Measurements from ENCODE around the gene PRKX.

DNA sequence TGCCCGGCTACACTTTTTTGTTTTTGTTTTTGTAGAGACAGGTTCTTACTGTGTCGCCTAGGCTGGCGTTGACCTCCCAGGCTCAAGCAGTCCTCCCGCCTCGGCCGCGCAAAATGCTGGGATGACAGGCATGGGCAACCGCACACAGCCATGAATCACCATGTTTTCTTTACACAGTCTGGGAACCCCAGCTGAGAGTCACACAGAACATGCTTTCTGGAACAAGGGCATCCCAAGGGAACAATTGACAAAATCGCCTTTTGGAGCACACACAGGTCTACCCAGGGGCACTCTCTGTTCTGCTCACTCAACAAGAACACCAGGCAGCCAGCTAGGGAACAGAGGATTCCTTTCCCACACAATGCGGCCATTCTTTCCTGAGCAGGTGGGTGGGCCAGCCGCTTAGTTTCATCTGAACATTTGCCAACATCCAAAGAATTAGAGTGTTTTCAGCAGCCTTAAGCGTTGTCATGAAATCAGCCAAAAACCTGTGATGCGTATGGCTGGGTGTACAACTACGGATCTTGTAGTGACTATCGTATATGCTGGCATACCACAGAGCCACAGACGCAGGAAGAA lies 15.7 kb downstream of the PRKX start:
- TF ChIP-seq, protein P1, sequence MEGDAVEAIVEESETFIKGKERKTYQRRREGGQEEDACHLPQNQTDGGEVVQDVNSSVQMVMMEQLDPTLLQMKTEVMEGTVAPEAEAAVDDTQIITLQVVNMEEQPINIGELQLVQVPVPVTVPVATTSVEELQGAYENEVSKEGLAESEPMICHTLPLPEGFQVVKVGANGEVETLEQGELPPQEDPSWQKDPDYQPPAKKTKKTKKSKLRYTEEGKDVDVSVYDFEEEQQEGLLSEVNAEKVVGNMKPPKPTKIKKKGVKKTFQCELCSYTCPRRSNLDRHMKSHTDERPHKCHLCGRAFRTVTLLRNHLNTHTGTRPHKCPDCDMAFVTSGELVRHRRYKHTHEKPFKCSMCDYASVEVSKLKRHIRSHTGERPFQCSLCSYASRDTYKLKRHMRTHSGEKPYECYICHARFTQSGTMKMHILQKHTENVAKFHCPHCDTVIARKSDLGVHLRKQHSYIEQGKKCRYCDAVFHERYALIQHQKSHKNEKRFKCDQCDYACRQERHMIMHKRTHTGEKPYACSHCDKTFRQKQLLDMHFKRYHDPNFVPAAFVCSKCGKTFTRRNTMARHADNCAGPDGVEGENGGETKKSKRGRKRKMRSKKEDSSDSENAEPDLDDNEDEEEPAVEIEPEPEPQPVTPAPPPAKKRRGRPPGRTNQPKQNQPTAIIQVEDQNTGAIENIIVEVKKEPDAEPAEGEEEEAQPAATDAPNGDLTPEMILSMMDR (IDR thresholded peaks at IDR 0.05): no peak
- TF ChIP-seq POLR2A (IDR thresholded peaks at IDR 0.05) (no peak), EP300 (IDR thresholded peaks at IDR 0.05) (no peak)

All from ovary (tissue), 3 donors.